HFFc6 (cell line): ENCODE measurements around the gene BIRC6. TPM values are rescaled to one million over a fixed set of nuclear protein-coding genes. Genes with fewer than 3 reads are reported as not detected.
"Not testable (repeated sequence)": the region's sequence is repeated elsewhere in the genome, so short reads cannot be mapped to it uniquely, and the experiment has no call there.

Experiments
- DNase-seq: peaks from one replicate; pipeline ENCODE4 v3.0.0-alpha.2; 2018
- H3K27ac Mint-ChIP-seq: 2 replicates; pipeline ENCODE4 v1.8.0; 2020; ENCODE audit warnings: mild to moderate bottlenecking, mixed read lengths
- H3K27me3 Mint-ChIP-seq: 2 replicates; pipeline ENCODE4 v1.8.0; 2021; ENCODE audit warnings: mild to moderate bottlenecking, moderate library complexity, mixed read lengths; ENCODE audit not compliant: insufficient read depth
- H3K36me3 Mint-ChIP-seq: 2 replicates; pipeline ENCODE4 v1.8.0; 2021; ENCODE audit warnings: low read depth, mixed read lengths
- H3K4me1 Mint-ChIP-seq: 2 replicates; pipeline ENCODE4 v1.8.0; 2020; ENCODE audit warnings: low read depth, mixed read lengths
- H3K4me3 Mint-ChIP-seq: 2 replicates; pipeline ENCODE4 v1.8.0; 2020; ENCODE audit warnings: mild to moderate bottlenecking, moderate library complexity, mixed read lengths
- H3K9me3 Mint-ChIP-seq: 2 replicates; pipeline ENCODE4 v1.8.0; 2020; ENCODE audit warnings: mild to moderate bottlenecking, mixed read lengths
- total RNA-seq, 6 experiments: library from RNA; stranded (reverse); fragmentation: NEBNext Ultra II Directional; extraction: Animal tissue kit (Norgen Biotek cat#: 25700); gene quantifications; 2 replicates in 1 of 6; 3 replicates in 5 of 6; pipeline ENCODE4 v1.2.3, GENCODE V29; 2021
- TF ChIP-seq, protein P1 (sequence below): fragments of 200-600 bp; sonication (generic); IDR thresholded peaks from 2 replicates; pipeline ENCODE4 v1.5.0; 2021; ENCODE audit warnings: antibody characterized with exemption, mild to moderate bottlenecking

The BIRC6 gene
- total RNA-seq, 6 experiments from 2014 or later: 54.1 to 72.2 (median 57.7) TPM

DNA sequence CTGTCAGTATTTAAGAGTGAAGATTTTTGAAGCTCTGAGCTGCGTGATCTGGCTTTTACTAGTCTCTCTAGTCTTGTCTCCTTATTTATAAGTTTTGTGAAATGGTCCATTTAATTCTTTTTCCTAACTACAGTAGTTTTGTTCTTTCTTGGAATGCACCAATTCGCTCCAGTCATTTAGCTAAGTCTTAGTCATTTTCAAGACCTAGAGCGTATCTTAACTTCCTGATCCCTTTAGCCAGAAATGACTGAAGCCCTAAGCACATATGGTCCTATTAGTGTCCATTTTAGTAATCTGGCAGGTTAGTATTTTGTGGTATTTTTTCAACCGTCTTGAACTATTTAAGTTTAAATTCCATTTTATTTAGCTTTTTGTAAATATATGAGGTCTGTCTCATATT is 3.6 kb downstream of the BIRC6 start:
- H3K4me3 Mint-ChIP-seq: peak overlapping the region; percentile 6
- DNase-seq: peak; percentile 17
- peaks cover 62% of the 10 kb centered on the region for H3K4me1 Mint-ChIP-seq
- TF ChIP-seq, protein P1, sequence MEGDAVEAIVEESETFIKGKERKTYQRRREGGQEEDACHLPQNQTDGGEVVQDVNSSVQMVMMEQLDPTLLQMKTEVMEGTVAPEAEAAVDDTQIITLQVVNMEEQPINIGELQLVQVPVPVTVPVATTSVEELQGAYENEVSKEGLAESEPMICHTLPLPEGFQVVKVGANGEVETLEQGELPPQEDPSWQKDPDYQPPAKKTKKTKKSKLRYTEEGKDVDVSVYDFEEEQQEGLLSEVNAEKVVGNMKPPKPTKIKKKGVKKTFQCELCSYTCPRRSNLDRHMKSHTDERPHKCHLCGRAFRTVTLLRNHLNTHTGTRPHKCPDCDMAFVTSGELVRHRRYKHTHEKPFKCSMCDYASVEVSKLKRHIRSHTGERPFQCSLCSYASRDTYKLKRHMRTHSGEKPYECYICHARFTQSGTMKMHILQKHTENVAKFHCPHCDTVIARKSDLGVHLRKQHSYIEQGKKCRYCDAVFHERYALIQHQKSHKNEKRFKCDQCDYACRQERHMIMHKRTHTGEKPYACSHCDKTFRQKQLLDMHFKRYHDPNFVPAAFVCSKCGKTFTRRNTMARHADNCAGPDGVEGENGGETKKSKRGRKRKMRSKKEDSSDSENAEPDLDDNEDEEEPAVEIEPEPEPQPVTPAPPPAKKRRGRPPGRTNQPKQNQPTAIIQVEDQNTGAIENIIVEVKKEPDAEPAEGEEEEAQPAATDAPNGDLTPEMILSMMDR: no peak
- peaks cover 22% of the 10 kb centered on the region for H3K36me3 Mint-ChIP-seq
- H3K27me3 Mint-ChIP-seq: 0 out of 2 replicates have a peak, but pooled peaks cover 2% of the 10 kb centered on the region
- no peaks in the 10 kb centered on the region for H3K9me3 Mint-ChIP-seq
- peak overlapping the region; percentile 36 for H3K27ac Mint-ChIP-seq

DNA sequence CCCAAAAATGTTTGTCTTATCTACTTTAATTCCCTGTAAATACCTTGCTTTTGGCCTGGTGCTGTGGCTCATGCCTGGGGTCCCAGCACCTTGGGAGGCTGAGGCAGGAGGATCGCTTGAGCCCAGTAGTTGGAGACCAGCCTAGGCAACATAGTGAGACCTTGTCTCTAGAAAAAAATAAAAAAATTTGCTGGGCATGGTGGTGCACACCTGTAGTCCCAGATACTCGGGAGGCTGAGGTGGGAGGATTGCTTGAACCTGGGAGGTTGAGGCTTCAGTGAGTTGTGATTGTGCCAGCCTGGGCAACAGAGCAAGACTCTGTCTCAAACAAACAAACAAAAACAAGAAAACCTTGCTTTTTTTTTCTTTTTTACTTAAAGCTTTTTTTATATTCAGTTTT is 6.2 kb downstream of the BIRC6 start:
- Mint-ChIP-seq H3K4me1 (peaks cover 73% of the 10 kb centered on the region), H3K36me3 (peaks cover 21% of the 10 kb centered on the region)
- not testable (repeated sequence) for H3K4me3 Mint-ChIP-seq, H3K9me3 Mint-ChIP-seq, DNase-seq, H3K27ac Mint-ChIP-seq, H3K27me3 Mint-ChIP-seq

DNA sequence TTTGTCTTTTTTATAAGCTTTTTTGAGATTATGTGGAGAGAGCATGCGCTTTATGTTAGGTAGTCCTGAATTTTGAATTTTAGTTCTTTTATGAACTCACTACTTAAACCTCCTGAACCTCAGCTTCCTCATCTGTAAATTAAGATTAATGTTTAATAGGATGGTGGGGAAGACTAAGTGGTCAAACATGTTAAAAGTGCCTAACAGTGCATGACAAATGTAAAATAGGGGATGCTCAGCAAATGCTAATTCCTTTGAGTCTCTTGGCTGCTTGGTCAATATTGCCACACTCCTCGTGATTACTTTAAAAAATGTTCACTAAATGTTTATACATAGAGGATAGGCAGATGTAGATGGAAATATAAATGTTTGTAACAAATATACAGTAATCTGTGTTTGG is 6.8 kb downstream of the BIRC6 start:
- DNase-seq: no peak
- Mint-ChIP-seq H3K4me3 (no peak overlapping the region), H3K36me3 (peaks cover 15% of the 10 kb centered on the region), H3K27me3 (no peaks in the 10 kb centered on the region), H3K9me3 (no peaks in the 10 kb centered on the region), H3K4me1 (peaks cover 69% of the 10 kb centered on the region), H3K27ac (no peak overlapping the region)
- TF ChIP-seq, protein P1: no peak

DNA sequence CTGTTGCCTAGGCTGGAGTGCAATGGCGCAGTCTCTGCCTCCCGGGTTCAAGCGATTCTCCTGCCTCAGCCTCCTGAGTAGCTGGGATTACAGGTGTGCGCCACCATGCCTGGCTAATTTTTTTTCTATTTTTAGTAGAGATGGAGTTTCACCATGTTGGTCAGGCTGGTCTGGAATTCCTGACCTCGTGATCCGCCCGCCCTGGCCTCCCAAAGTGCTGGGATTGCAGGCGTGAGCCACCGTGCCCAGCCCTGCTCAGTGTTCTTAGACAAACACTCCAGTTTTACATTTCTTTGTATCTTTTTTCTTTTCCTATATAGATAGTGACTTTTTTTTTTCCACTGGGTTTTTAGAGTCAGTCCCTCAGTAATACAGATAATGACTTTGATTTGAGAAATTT is 7.5 kb downstream of the BIRC6 start:
- not testable (repeated sequence) for H3K36me3 Mint-ChIP-seq, DNase-seq, H3K27ac Mint-ChIP-seq, H3K27me3 Mint-ChIP-seq, H3K9me3 Mint-ChIP-seq, H3K4me3 Mint-ChIP-seq
- peaks cover 68% of the 10 kb centered on the region for H3K4me1 Mint-ChIP-seq

DNA sequence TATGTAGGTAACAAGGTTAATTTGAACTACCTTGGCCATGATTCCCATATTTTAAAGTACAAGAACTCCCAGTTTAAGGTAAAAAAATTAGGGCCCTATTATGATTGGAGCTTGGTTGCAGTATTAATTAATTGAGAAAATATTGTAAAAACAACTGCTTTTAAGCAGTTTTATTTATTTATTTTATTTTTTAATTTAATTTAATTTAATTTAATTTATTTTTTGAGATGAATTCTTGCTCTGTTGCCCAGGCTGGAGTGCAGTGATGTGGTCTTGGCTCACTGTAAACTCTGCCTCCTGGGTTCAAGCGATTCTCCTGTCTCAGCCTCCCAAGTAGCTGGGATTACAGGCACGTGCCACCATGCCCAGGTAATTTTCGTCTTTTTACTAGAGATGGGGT is 8.9 kb downstream of the BIRC6 start:
- H3K9me3 Mint-ChIP-seq, H3K4me3 Mint-ChIP-seq, DNase-seq, H3K27ac Mint-ChIP-seq, H3K36me3 Mint-ChIP-seq, H3K27me3 Mint-ChIP-seq: not testable (repeated sequence)
- H3K4me1 Mint-ChIP-seq: peaks cover 54% of the 10 kb centered on the region

DNA sequence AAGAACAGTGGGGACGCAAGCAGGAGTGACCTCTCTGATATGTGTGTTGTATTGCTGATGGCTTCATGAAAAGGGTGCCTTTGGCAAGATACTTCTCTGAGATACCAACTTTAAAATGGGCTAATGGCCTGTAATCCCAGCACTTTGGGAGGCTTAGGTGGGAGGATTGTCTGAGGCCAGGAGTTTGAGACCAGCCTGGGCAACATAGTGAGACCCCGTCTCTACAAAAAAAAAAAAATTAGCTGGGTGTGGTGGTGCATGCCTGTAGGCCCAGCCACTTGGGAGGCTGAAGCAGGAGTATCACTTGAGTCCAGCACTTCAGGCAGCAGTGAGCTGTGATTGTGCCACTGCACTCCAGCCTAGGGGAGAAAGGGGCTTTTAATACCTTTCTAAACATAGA is 9.8 kb downstream of the BIRC6 start:
- H3K27ac Mint-ChIP-seq: no peak overlapping the region

DNA sequence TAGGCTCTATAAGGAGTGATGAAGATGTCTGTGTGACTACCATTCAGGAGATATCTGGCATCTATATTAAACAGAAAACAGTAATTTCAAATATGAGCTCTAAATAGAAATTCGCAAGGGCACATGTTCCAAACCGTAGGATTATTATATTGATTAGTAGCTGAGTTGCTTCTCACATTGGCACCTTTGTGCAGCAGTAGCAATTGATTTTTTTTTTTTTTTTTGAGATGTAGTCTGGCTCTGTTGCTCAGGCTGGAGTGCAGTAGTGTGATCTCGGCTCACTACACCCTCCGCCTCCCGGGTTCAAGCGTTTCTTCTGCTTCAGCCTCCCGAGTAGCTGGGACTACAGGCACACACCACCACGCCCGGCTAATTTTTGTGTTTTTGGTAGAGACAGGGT is 12.4 kb downstream of the BIRC6 start:
- no peaks in the 10 kb centered on the region for H3K9me3 Mint-ChIP-seq
- TF ChIP-seq, protein P1: no peak
- no peak for DNase-seq
- no peak overlapping the region for H3K4me3 Mint-ChIP-seq
- H3K36me3 Mint-ChIP-seq: peaks cover 19% of the 10 kb centered on the region
- H3K27ac Mint-ChIP-seq: peak overlapping the region; percentile 31; the same call in 1 of the 2 replicates
- H3K27me3 Mint-ChIP-seq: no peaks in the 10 kb centered on the region; the same call in 1 of the 2 replicates
- H3K4me1 Mint-ChIP-seq: peaks cover 38% of the 10 kb centered on the region

More for the DNA sequence above, 9.8 kb downstream of the BIRC6 start:
- Mint-ChIP-seq H3K9me3 (no peaks in the 10 kb centered on the region), H3K36me3 (peaks cover 4% of the 10 kb centered on the region), H3K4me3 (no peak overlapping the region), H3K27me3 (no peaks in the 10 kb centered on the region; the same call in 1 of the 2 replicates), H3K4me1 (peaks cover 50% of the 10 kb centered on the region)
- DNase-seq: no peak
- TF ChIP-seq, protein P1: no peak

DNA sequence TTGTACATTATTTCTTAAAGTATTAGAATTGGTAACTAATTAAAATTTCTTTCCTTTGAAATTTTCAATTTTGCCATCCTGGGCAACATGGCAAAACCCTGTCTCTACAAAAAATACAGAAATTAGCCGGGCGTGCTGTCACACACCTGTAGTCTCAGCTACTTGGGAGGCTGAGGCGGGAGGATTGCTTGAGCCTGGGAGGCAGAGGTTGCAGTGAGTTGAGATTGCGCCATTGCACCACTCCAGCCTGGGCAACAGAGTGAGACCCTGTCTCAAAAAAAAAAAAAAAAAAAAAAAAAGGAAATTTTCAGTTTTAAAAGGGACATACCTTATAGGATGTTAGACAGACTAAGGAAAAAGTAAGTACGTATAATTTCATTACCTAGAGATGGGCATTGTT is 14.1 kb downstream of the BIRC6 start:
- peaks cover 40% of the 10 kb centered on the region for H3K4me1 Mint-ChIP-seq
- H3K9me3 Mint-ChIP-seq, H3K27ac Mint-ChIP-seq, H3K27me3 Mint-ChIP-seq, DNase-seq, H3K4me3 Mint-ChIP-seq: not testable (repeated sequence)
- H3K36me3 Mint-ChIP-seq: peaks cover 19% of the 10 kb centered on the region
